Panc1 (cell line): ENCODE results near the gene TRIO. TPM values are rescaled to one million over a fixed set of nuclear protein-coding genes. Genes with fewer than 3 reads are reported as not detected.

Experiments used
- ATAC-seq: fragments of 200-7000 bp; cut with Tn5 transposase; 2 replicates; pipeline ENCODE4 v1.9.1; 2020; ENCODE audit warnings: mild to moderate bottlenecking, moderate library complexity
- BruUV-seq: library from RNA; stranded (reverse); fragments of 400-500 nt; replicated peaks from 2 replicates; lab custom pipeline; 2021; lab: Mats Ljungman, UMichigan
- CTCF ChIA-PET: fragments of 300-600 bp; sonication (Branson Sonifier 250); formaldehyde crosslinking; loops from one replicate; lab custom pipeline; 2022; ENCODE audit warnings: antibody characterized with exemption; lab: Charles Lee
- POLR2A ChIA-PET: fragments of 300-600 bp; sonication (Branson Sonifier 250); formaldehyde crosslinking; loops from one replicate; lab custom pipeline; 2022; ENCODE audit warnings: antibody characterized with exemption; lab: Charles Lee
- DNase-seq: peaks from one replicate; pipeline ENCODE4 v3.0.0-alpha.2; 2010; ENCODE audit warnings: low read depth, low spot score
- H3K27ac ChIP-seq: 2 replicates; pipeline ENCODE4 v1.5.1; 2011; ENCODE audit warnings: mild to moderate bottlenecking, low read length, inconsistent platforms
- H3K27me3 ChIP-seq: fragments of 200-500 bp; sonication (Bioruptor generic); 2 replicates; pipeline ENCODE4 v1.6.0; 2014; ENCODE audit warnings: low read length, inconsistent platforms; ENCODE audit not compliant: control insufficient read depth, insufficient read depth
- H3K36me3 ChIP-seq: fragments of 200-500 bp; sonication (Bioruptor generic); 2 replicates; pipeline ENCODE4 v1.5.1; 2014; ENCODE audit warnings: inconsistent platforms, mild to moderate bottlenecking, low read length, moderate library complexity; ENCODE audit not compliant: control insufficient read depth, insufficient read depth
- H3K4me1 ChIP-seq: 2 replicates; pipeline ENCODE4 v1.5.1; 2011; ENCODE audit warnings: inconsistent platforms, mild to moderate bottlenecking, low read length, moderate library complexity; ENCODE audit not compliant: control insufficient read depth, insufficient read depth
- H3K4me3 ChIP-seq, 2 experiments: 2 replicates each; pipeline ENCODE4 v1.5.1; 2011 to 2012; ENCODE audit warnings: low read depth in 2 of 2, low read length in 2 of 2, mild to moderate bottlenecking in 2 of 2, inconsistent platforms in 1 of 2, moderate library complexity in 1 of 2
- H3K9me3 ChIP-seq: fragments of 200-500 bp; sonication (Bioruptor generic); 2 replicates; pipeline ENCODE4 v1.5.1; 2014; ENCODE audit warnings: low read depth, mild to moderate bottlenecking, inconsistent platforms, low read length, moderate library complexity; ENCODE audit not compliant: control insufficient read depth, insufficient read depth
- CTCF ChIP-seq: fragments of 450-650 bp; IDR thresholded peaks from 2 replicates; pipeline ENCODE4 v1.5.1; 2017; ENCODE audit warnings: mild to moderate bottlenecking
- POLR2AphosphoS5 ChIP-seq: IDR thresholded peaks from 2 replicates; pipeline ENCODE4 v1.6.1; 2012; ENCODE audit warnings: mild to moderate bottlenecking, low read depth, low read length, moderate library complexity
- REST ChIP-seq, 2 experiments: IDR thresholded peaks; 2 replicates each; pipeline ENCODE4 v1.6.1; 2011 to 2012; ENCODE audit warnings: low read depth in 2 of 2, control low read depth in 1 of 2, low read length in 1 of 2, mild to moderate bottlenecking in 1 of 2, moderate library complexity in 1 of 2; ENCODE audit not compliant: insufficient read depth in 1 of 2
- SIN3A ChIP-seq: IDR thresholded peaks from 2 replicates; pipeline ENCODE4 v1.6.1; 2012; ENCODE audit warnings: low read depth, mild to moderate bottlenecking, low read length, moderate library complexity, borderline replicate concordance; ENCODE audit not compliant: insufficient read depth
- TCF7L2 ChIP-seq: IDR thresholded peaks from 2 replicates; pipeline ENCODE4 v1.6.1; 2011; ENCODE audit warnings: mild to moderate bottlenecking, low read depth, low read length, inconsistent platforms
- in situ Hi-C: cut with HindIII; loops from 2 replicates; pipeline ENCODE4 v1.10.0; 2016; ENCODE audit warnings: low sequenced_read_pairs, low pct_unique_long_range_greater_than_20kb
- intact Hi-C: fragments of 100-400 bp; cut with micrococcal nuclease; formaldehyde crosslinking; loops from one replicate; pipeline ENCODE4 v1.10.0; 2022; ENCODE audit not compliant: unreplicated experiment
- total RNA-seq: library from RNA; stranded (reverse); gene quantifications from one replicate; pipeline ENCODE4 v1.2.1, GENCODE V29; 2021; ENCODE audit not compliant: unreplicated experiment

TRIO gene
- total RNA-seq, 1 experiment from 2014 or later, result 349 TPM

DNA sequence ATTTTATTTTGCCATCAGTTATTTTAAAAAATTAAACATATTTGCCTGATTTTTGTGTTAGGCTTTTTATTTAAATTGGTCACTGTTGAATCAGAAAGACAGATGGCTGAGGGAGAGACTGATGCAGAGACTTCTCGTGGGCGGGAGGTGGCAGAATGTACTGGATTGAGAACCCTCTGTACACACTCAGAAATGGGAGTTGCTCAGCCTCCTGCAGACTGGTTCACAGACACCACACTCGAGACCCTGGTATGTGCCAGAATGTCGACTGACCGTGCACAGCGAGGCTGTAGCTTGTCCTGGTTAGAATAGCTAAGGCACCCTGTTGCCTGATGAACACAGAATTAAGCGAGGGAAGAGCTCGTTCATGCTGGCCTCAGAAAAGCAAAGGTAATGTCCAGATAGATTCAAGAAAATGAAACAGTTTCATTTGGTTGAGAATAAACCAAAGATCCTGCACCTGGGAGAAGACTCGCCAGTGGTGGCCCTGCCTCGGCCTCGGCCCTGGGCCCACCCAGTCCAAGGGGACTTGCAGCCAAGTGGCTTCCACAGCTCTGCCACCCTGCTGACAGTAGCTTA is 367.1 kb downstream of the TRIO start:
- H3K9me3 ChIP-seq, result no peaks in the 10 kb centered on the region
- intact Hi-C loops, result no loop called here

DNA sequence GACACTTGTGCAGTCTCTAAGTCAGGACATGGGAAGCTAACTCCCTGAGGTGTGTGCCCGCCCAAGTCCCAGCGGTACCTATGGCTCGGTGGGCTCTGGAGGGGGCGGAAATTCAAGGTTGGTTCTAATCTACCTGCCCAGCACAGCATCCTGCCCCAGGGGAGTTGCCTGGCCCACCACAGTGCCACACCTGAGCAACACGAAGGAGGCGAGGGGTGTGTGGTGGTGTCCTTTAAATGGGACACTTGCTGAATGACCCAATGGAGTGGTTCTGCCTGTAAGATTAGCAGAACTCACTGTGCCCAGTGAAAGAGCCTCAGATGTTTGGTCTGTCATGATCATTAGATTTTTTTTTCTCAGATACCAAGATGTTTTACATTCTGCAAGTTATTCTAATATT is 367.7 kb downstream of the TRIO start:
- no TSS peak for BruUV-seq
- H3K36me3 ChIP-seq, result peaks cover 15% of the 10 kb centered on the region
- ChIA-PET POLR2A (no interaction called here), CTCF (no interaction called here)
- H3K4me3 ChIP-seq, result no peak overlapping the region
- intact Hi-C loops, result no loop called here
- ATAC-seq, result no peak
- TF ChIP-seq POLR2AphosphoS5 (peak; percentile 24; the same call in 1 of the 2 replicates), SIN3A (no peak), TCF7L2 (no peak), REST (IDR thresholded peaks at IDR 0.05; ENCODE audit: insufficient read depth in 1 of 2, low read depth in 2 of 2, low read length in 1 of 2) (no peak), CTCF (no peak)
- no peaks in the 10 kb centered on the region for H3K27me3 ChIP-seq
- H3K27ac ChIP-seq, result no peak overlapping the region
- H3K4me1 ChIP-seq, result no peaks in the 10 kb centered on the region
- in situ Hi-C loops, result no loop called here
- DNase-seq, result no peak
- H3K9me3 ChIP-seq, result no peaks in the 10 kb centered on the region

More for the DNA sequence above, 367.1 kb downstream of the TRIO start:
- DNase-seq, result no peak
- no peaks in the 10 kb centered on the region for H3K4me1 ChIP-seq
- H3K27me3 ChIP-seq, result no peaks in the 10 kb centered on the region
- ATAC-seq, result no peak
- TF ChIP-seq SIN3A (no peak), REST (IDR thresholded peaks at IDR 0.05; ENCODE audit: insufficient read depth in 1 of 2, low read depth in 2 of 2, low read length in 1 of 2) (no peak), CTCF (no peak)
- no TSS peak for BruUV-seq
- peaks cover 15% of the 10 kb centered on the region for H3K36me3 ChIP-seq
- H3K27ac ChIP-seq, result no peak overlapping the region
- POLR2A ChIA-PET, result no interaction called here
- no peak overlapping the region for H3K4me3 ChIP-seq
- CTCF ChIA-PET, result interaction anchor here (0.6 kb wide), 1 partner anchor 171 kb away, joined by 4 read pairs; no protein-coding TSS in a partner anchor
- in situ Hi-C loops, result no loop called here
